HL-60 (cell line): ENCODE measurements around the gene PHKA2.

ENCODE experiments used
- CTCF ChIP-seq: IDR thresholded peaks from one replicate; pipeline ENCODE4 v1.5.1; 2011; ENCODE audit warnings: low read length, control low read depth, inconsistent platforms; ENCODE audit not compliant: insufficient read depth
- GABPA ChIP-seq: IDR thresholded peaks from 2 replicates; pipeline ENCODE4 v1.6.1; 2012; ENCODE audit warnings: low read depth
- POLR2AphosphoS5 ChIP-seq: IDR thresholded peaks from 2 replicates; pipeline ENCODE4 v1.6.1; 2012; ENCODE audit warnings: low read depth
- REST ChIP-seq: IDR thresholded peaks from 2 replicates; pipeline ENCODE4 v1.6.1; 2012; ENCODE audit warnings: low read depth; ENCODE audit not compliant: insufficient replicate concordance

- TF ChIP-seq CTCF (no peak), POLR2AphosphoS5 (no peak), REST (no peak), GABPA (no peak)
Observed at GRCh38 chrX:18956303-18957032, 27.4 kb downstream of the PHKA2 start.
